B cell (primary cell): ENCODE results near the gene NDUFV2. TPM values are rescaled to one million over a fixed set of nuclear protein-coding genes. Genes with fewer than 3 reads are reported as not detected.

Source experiments
- ATAC-seq: fragments of 200-7000 bp; cut with Tn5 transposase; one replicate; pipeline ENCODE4 v1.10.0; 2021; ENCODE audit warnings: low read depth, mild to moderate bottlenecking, moderate number of reproducible peaks, moderate library complexity
- CTCF ChIA-PET: fragments of 350-600 bp; sonication (Branson Sonifier 250); formaldehyde crosslinking; loops from one replicate; lab custom pipeline; 2021; ENCODE audit warnings: antibody characterized with exemption, inconsistent platforms; lab: Charles Lee
- POLR2A ChIA-PET: fragments of 350-600 bp; sonication (Branson Sonifier 250); formaldehyde crosslinking; loops from one replicate; lab custom pipeline; 2021; ENCODE audit warnings: antibody characterized with exemption; lab: Charles Lee
- DNase-seq: peaks from one replicate; pipeline ENCODE4 v3.0.0; 2013
- H2AFZ ChIP-seq: 2 replicates; pipeline ENCODE4 v1.6.1; 2012; ENCODE audit warnings: mild to moderate bottlenecking, low read depth, low read length; ENCODE audit not compliant: insufficient read depth, poor library complexity, severe bottlenecking
- H3K27ac ChIP-seq, 2 donors: 1 replicate in 1 of 2; 2 replicates in 1 of 2; pipeline ENCODE4 v1.5.1; 2012 to 2013; ENCODE audit warnings: low read length in 2 of 2, mild to moderate bottlenecking in 2 of 2, moderate library complexity in 1 of 2
- H3K27me3 ChIP-seq, 4 experiments: fragments of 200-600 bp in 1 of 4; sonication (generic) in 1 of 4; replicated peaks in 1 of 4; 1 replicate in 2 of 4; 2 replicates in 2 of 4; pipeline versions ENCODE4 v1.6.1 to v1.7.0; 2013 to 2016; ENCODE audit warnings: low read length in 3 of 4, mild to moderate bottlenecking in 2 of 4, mixed read lengths in 1 of 4, moderate library complexity in 1 of 4; ENCODE audit not compliant: insufficient read depth in 4 of 4, control insufficient read depth in 3 of 4; ENCODE audit errors: control extremely low read depth in 1 of 4
- H3K36me3 ChIP-seq, 2 experiments: replicated peaks in 1 of 2; 1 replicate in 1 of 2; 2 replicates in 1 of 2; pipeline versions ENCODE4 v1.6.1 to v1.7.1; 2013; ENCODE audit warnings: low read length in 1 of 2; ENCODE audit not compliant: insufficient read depth in 2 of 2, control insufficient read depth in 1 of 2; ENCODE audit errors: control extremely low read depth in 1 of 2, extremely low read depth in 1 of 2
- H3K4me1 ChIP-seq, 2 donors: fragments of 200-600 bp in 1 of 2; sonication (generic) in 1 of 2; 1 replicate in 1 of 2; 2 replicates in 1 of 2; pipeline versions ENCODE4 v1.5.1 to v1.6.1; 2013 to 2017; ENCODE audit warnings: low read length in 2 of 2; ENCODE audit not compliant: control insufficient read depth in 2 of 2, insufficient read depth in 2 of 2
- H3K4me2 ChIP-seq: replicated peaks from 2 replicates; pipeline ENCODE3; 2012; ENCODE audit warnings: mild to moderate bottlenecking, low read depth, low read length; ENCODE audit not compliant: poor library complexity, severe bottlenecking
- H3K4me3 ChIP-seq, 5 experiments: fragments of 200-600 bp in 1 of 5; sonication (generic) in 1 of 5; 1 replicate in 3 of 5; 2 replicates in 2 of 5; pipeline versions ENCODE4 v1.5.1 to v1.7.0; 2011 to 2016; ENCODE audit warnings: low read length in 4 of 5, mild to moderate bottlenecking in 4 of 5, low read depth in 2 of 5, control low read depth in 1 of 5, moderate library complexity in 1 of 5; ENCODE audit not compliant: insufficient read depth in 1 of 5; ENCODE audit errors: control extremely low read depth in 1 of 5, extremely low read depth in 1 of 5
- H3K79me2 ChIP-seq: fragments of 200-600 bp; sonication (generic); one replicate; pipeline ENCODE4 v1.6.0; 2016; ENCODE audit warnings: low read length; ENCODE audit not compliant: control insufficient read depth, insufficient read depth
- H3K9ac ChIP-seq: fragments of 200-600 bp; sonication (generic); 2 replicates; pipeline ENCODE4 v1.6.1; 2017; ENCODE audit warnings: mild to moderate bottlenecking, low read length, moderate library complexity
- H3K9me3 ChIP-seq, 3 donors: one replicate each; pipeline versions ENCODE4 v1.6.1 to v1.7.1; 2013; ENCODE audit warnings: low read length in 2 of 3; ENCODE audit not compliant: control insufficient read depth in 2 of 3, insufficient read depth in 1 of 3; ENCODE audit errors: control extremely low read depth in 1 of 3
- H4K20me1 ChIP-seq: 2 replicates; pipeline ENCODE4 v1.6.0; 2012; ENCODE audit warnings: mild to moderate bottlenecking, low read length; ENCODE audit not compliant: insufficient read depth, control insufficient read depth, poor library complexity, severe bottlenecking
- H3K27ac Mint-ChIP-seq: one replicate; pipeline ENCODE4 v1.8.0; 2021; ENCODE audit warnings: mixed read lengths
- H3K27me3 Mint-ChIP-seq: one replicate; pipeline ENCODE4 v1.8.0; 2021; ENCODE audit warnings: mixed read lengths
- H3K4me1 Mint-ChIP-seq: one replicate; pipeline ENCODE4 v1.8.0; 2021; ENCODE audit warnings: mixed read lengths
- H3K4me3 Mint-ChIP-seq: one replicate; pipeline ENCODE4 v1.8.0; 2021; ENCODE audit warnings: mixed read lengths
- H3K9me3 Mint-ChIP-seq: one replicate; pipeline ENCODE4 v1.8.0; 2022; ENCODE audit warnings: mixed read lengths; ENCODE audit not compliant: insufficient read depth
- EZH2 ChIP-seq: IDR thresholded peaks from 2 replicates; pipeline ENCODE4 v1.6.1; 2012; ENCODE audit warnings: borderline replicate concordance, low read depth, mild to moderate bottlenecking, moderate library complexity, low read length; ENCODE audit not compliant: insufficient read depth, poor library complexity, severe bottlenecking
- WGBS: methylation state at CpG from one replicate; pipeline ENCODE4 v1.1.5; 2013; ENCODE audit warnings: missing lambda C conversion rate; ENCODE audit not compliant: insufficient coverage; 5-methylcytosine and 5-hydroxymethylcytosine counted together
- intact Hi-C: fragments of 100-400 bp; cut with micrococcal nuclease; formaldehyde crosslinking; loops from one replicate; pipeline ENCODE4 v1.10.0; 2022
- polyA plus RNA-seq: library from polyadenylated mRNA; depleted of rRNA; stranded (reverse); fragments of >200 nt; gene quantifications from 2 replicates; pipeline ENCODE4 v1.2.3, GENCODE V29; 2012
- total RNA-seq, 2 donors: library from RNA; stranded (reverse); fragments of 120-200 nt in 1 of 2; gene quantifications; 1 replicate in 1 of 2; 2 replicates in 1 of 2; pipeline versions ENCODE4 v1.2.3 to v1.2.4, GENCODE V29; 2013 to 2022
- TF ChIP-seq, protein P1 (sequence below): fragments of 200-600 bp; IDR thresholded peaks from one replicate; pipeline ENCODE4 v1.8.0; 2022; ENCODE audit warnings: antibody characterized with exemption, mild to moderate bottlenecking

NDUFV2 gene
- total and polyA plus RNA-seq, 2 donors (not counting 1 experiment from before 2014, with no cell fraction given): 44.4 to 137 TPM

GRCh38 chr18:9174302-9174701 is 71.8 kb downstream of the NDUFV2 start:
- no peaks in the 10 kb centered on the region for H3K27me3 Mint-ChIP-seq
- TF ChIP-seq, protein P1, sequence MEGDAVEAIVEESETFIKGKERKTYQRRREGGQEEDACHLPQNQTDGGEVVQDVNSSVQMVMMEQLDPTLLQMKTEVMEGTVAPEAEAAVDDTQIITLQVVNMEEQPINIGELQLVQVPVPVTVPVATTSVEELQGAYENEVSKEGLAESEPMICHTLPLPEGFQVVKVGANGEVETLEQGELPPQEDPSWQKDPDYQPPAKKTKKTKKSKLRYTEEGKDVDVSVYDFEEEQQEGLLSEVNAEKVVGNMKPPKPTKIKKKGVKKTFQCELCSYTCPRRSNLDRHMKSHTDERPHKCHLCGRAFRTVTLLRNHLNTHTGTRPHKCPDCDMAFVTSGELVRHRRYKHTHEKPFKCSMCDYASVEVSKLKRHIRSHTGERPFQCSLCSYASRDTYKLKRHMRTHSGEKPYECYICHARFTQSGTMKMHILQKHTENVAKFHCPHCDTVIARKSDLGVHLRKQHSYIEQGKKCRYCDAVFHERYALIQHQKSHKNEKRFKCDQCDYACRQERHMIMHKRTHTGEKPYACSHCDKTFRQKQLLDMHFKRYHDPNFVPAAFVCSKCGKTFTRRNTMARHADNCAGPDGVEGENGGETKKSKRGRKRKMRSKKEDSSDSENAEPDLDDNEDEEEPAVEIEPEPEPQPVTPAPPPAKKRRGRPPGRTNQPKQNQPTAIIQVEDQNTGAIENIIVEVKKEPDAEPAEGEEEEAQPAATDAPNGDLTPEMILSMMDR: no peak
- no peak for TF ChIP-seq EZH2

DNA sequence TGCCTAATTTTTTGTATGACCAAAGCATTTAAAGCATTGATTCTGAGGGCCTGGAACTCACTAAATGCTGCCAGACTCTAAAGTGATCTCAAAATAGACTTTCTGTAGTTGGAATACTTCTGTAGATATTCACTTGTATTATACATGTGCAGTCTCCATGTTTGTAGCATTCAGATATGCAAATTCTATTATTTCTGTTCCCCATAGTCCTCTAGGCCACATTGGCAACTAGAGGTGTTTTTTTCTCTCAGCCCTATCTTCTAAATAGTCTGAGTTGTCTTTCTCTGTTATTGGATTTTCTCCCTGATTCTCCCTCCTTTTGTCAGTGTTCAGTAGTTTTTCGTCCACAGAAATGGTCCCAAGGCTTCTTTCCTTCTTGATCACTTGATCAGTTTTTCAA is 72.6 kb downstream of the NDUFV2 start:
- H3K4me3 Mint-ChIP-seq: no peak overlapping the region
- ATAC-seq (no peak), DNase-seq (peak; percentile 20)
- ChIA-PET POLR2A (no interaction called here), CTCF (no interaction called here)
- H3K4me2 ChIP-seq: no peak overlapping the region
- peak overlapping the region; percentile 82 for H3K27ac Mint-ChIP-seq
- WGBS: no CpG with 5 or more reads among the region's 1 CpG
- no peaks in the 10 kb centered on the region for H3K27me3 ChIP-seq
- TF ChIP-seq EZH2: no peak
- TF ChIP-seq, protein P1: no peak
- peaks cover 77% of the 10 kb centered on the region for H4K20me1 ChIP-seq
- no peaks in the 10 kb centered on the region for H3K9me3 Mint-ChIP-seq
- peaks cover 67% of the 10 kb centered on the region for H3K4me1 Mint-ChIP-seq
- peaks cover 97% of the 10 kb centered on the region for H3K79me2 ChIP-seq
- peaks cover 0 to 10% of the 10 kb centered on the region in 2 experiments for H3K36me3 ChIP-seq
- H3K9ac ChIP-seq: no peak overlapping the region
- H2AFZ ChIP-seq: no peak overlapping the region
- intact Hi-C loops: no loop called here
- peaks cover 17 to 29% of the 10 kb centered on the region in 2 donors for H3K4me1 ChIP-seq
- no peak overlapping the region for H3K27ac ChIP-seq
- no peaks in the 10 kb centered on the region for H3K27me3 Mint-ChIP-seq
- H3K4me3 ChIP-seq: no peak overlapping the region
- H3K9me3 ChIP-seq: peaks cover 0 to 8% (median 0%) of the 10 kb centered on the region in 3 donors

More at GRCh38 chr18:9174302-9174701, 71.8 kb downstream of the NDUFV2 start:
- POLR2A ChIA-PET: no interaction called here
- Histone ChIP-seq H3K79me2 (peaks cover 92% of the 10 kb centered on the region), H3K9me3 (peaks cover 0 to 8% (median 0%) of the 10 kb centered on the region in 3 donors), H3K4me1 (peaks cover 17 to 29% of the 10 kb centered on the region in 2 donors), H2AFZ (no peak overlapping the region), H3K9ac (no peak overlapping the region), H3K27me3 (no peaks in the 10 kb centered on the region), H3K4me3 (no peak overlapping the region), H3K4me2 (no peak overlapping the region), H3K36me3 (peaks cover 0 to 10% of the 10 kb centered on the region in 2 experiments), H3K27ac (no peak overlapping the region), H4K20me1 (peaks cover 73% of the 10 kb centered on the region)
- intact Hi-C loops: no loop called here
- Mint-ChIP-seq H3K27ac (peak overlapping the region; percentile 34), H3K9me3 (no peaks in the 10 kb centered on the region), H3K4me1 (peaks cover 68% of the 10 kb centered on the region), H3K4me3 (peak overlapping the region; percentile 42)
- WGBS: 79% methylated on average over 3 of the region's 4 CpGs
- CTCF ChIA-PET: no interaction called here
- DNase-seq (no peak), ATAC-seq (no peak)
